ENCODE results near the gene CAMK2A.

GRCh38 chr5:150319484-150319790 lies 29.9 kb upstream of the CAMK2A start:
- no peak for TF ChIP-seq CTCF (IDR thresholded peaks at IDR 0.05)
- TF ChIP-seq POLR2A (IDR thresholded peaks at IDR 0.05): no peak
- no peak for TF ChIP-seq POLR2AphosphoS5 (IDR thresholded peaks at IDR 0.05)
